CD4-positive, alpha-beta T cell treated with Interleukin-2 at 100 ng/mL for 4 hours (primary cell): ENCODE measurements around the gene ILK.

Experiments
- DNase-seq: peaks from one replicate; pipeline ENCODE4 v3.0.0-alpha.2; 2020; ENCODE audit warnings: low spot score

ILK gene

DNA sequence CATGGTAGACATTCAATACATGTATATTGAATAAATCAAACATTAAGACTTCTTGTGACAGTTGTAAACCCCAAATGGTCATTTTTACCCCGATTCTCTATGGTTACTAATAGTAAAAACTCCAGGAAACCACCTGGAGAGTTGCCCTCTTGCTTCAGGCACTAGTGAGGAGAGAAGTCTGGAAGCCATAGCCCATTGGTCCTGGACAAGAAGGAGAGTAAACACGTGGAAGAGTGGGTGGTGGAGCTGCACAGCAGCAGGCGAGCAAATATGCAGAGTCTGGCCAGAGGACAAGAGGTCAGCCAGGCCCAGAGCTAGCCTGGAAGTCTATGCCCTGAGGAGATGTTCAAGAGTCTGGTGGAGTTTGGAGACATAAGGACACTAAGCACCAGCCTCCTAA, 34.3 kb downstream of the ILK start:
- no peak for DNase-seq

GRCh38 chr11:6638429-6638828, 34.9 kb downstream of the ILK start:
- DNase-seq: no peak

DNA sequence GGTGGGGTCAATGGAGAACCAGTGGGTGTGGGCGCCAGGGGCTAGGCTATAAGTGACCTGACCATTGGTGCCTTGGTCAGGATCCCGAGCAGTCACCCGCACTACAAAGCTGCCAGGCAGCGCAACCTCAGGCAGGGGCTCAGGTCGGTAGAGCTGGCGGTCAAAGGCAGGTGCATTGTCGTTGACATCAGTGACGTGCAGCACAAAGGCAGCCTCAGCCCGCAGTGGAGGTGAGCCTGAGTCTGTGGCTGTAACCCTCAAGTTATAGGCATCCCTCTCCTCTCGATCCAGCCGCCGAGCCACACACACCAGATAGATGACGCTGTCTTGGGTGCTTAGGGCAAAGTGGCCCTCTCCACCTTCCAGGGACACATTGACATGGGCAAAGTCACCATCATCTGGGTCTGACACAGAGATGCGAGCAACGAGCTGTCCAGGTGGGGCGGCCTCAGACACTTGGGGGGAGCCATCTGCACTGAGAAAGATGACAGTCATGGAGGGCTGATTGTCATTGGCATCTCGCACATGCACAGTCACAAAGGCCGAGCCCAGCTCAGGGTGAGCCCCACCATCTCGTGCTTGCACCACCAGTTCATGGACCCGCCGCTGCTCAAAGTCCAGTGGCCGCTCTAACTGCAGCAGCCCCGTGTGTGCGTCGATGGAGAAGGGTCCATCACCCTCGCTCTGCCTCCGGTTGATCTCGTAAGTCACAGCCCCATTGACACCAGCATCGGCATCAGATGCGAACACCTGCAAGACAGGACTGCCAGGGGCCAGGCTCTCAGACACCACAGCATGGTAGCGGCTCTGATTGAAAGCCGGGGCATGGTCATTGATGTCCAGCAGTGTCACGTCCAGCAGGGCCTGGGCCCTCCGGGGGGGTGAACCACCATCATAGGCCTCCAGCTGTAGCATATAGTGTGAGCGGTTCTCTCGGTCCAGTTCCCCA, 36.7 kb downstream of the ILK start:
- DNase-seq: no peak

DNA sequence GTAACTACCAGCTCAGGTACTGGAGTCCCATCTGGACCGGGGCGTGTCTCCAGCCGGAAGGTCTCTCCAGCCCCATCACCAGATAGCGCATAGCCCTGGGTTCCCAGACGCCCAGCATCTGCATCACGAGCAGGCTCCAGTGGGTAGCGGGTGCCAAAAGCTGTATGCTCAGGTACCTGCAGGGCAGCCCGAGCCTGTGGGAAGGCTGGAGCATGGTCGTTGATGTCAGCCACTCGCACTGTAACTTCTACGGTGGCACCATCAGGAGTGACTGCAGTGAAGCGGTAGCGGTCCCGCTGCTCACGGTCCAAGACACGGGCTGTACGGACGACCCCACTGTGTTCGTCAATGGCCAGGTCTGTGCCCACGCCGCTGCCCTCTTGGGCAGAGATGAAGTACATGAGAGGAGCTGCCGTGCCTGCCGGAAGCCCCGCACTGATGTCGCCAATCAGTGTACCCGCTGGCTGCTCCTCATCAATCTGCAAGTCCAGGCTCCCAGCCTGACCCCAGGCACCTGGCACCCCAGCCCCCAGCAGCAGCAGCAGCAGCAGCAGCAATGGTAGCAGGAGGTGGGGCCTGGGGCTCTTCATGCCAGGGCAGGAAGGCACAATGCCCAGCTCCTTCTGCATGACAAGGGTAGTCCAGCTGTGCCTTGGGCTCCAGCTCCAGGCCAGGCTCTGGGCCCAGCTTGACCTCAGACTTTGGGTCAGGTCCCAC, 37.6 kb downstream of the ILK start:
- no peak for DNase-seq

DNA sequence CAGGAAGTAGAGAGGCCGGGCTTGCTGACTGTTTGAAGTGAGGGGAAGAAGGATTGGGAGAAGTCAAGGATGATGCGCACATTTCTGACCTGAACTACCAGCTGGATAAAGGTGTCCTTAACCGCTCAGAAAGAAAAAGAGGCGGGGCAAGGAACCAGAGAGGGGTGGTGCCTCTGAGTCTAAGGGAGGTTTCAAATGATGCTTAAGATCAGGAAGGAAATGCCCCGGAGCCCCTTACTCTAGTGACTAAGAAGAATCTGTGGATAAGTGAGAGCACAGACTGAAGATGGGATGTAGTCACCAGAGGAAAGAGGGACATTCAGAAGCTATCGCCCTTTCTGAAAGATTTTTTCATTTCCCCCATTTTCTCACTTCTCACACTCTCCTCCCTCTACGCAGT, 39.4 kb downstream of the ILK start:
- DNase-seq: no peak

- no peak for DNase-seq
Observed at GRCh38 chr11:6646071-6646470, 42.5 kb downstream of the ILK start.

- DNase-seq: no peak
Observed at GRCh38 chr11:6646576-6646917, 43.0 kb downstream of the ILK start.

- DNase-seq: peak; percentile 29
Observed at GRCh38 chr11:6646918-6647679, 43.5 kb downstream of the ILK start.

DNA sequence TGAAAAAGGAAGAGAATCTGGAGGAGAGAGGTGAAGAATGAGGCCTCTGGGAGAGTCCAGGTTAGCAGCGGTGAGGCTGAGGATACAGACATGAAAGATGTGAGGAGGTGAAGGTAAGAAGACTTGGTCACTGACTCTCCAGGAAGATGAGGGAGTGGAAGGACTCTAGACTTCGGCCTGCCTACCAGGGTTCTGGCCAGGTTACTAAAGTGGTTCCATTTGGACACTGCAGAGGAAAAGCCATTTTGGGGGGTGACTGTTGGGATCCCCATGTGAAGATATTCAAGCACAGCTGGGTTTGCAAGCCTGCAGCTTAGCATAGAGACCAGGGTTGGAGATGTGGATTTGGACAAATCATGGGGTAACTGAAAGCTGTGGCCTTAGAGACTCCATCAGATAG, 44.3 kb downstream of the ILK start:
- DNase-seq: no peak

DNA sequence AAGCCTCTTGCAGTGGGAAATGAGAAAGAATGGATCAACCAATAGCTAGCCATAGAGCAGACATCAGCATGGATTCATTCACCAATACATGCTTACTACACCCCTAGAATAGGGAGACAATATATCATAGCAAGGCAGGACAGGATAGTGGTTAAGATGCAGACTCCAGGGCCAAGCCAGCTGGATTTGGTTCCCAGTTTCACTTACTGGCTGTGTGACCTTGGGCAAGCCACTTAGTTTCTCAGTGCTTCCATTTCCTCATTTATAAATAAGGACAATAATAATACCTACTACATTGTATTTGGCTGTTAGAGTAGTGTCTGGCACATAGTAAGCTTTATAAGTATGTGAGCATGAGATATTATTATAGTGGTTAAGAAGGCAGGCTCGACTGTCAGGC, 44.9 kb downstream of the ILK start:
- DNase-seq: no peak

GRCh38 chr11:6650104-6650503, 46.5 kb downstream of the ILK start:
- DNase-seq: no peak

DNA sequence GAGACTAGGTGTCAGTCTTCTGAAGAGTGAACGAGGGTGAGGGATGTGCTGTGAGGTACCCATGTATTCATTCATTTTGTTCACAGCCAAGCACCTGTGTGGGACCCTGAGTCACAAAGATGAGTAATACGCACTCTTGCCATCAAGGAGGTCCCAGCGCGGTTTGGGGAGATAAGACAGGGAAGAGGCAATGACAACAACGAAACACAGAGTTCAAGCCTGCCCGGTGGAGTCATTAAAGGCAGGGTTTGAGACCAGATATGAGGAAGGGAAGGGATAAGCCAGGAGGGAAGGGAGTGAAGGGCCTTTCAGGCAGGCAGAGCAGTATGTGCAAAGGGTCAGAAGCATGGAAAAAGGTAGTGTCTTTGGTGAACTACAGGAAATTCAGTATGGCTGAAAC, 47.4 kb downstream of the ILK start:
- DNase-seq: peak; percentile 40

DNA sequence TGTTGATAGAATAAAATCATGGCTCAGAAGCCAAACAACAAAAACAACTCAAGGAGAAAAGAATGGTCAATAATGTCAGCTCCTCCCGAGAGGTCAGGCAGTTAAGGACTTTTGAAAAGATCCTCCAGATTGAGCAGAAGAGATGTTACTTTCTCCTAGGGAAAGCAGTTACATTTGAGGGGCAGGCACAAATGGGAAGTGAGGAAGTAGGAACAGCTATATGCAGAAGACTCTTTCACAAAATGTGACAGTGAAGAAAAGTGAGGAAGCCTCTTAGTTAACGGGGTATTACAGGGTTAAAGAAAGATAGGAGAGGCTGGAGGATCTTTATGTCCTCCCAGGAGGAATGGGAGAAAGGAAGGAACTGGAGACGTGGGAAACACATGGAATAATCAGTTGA, 48.6 kb downstream of the ILK start:
- DNase-seq: no peak

GRCh38 chr11:6653097-6653496, 49.5 kb downstream of the ILK start:
- DNase-seq: no peak

DNA sequence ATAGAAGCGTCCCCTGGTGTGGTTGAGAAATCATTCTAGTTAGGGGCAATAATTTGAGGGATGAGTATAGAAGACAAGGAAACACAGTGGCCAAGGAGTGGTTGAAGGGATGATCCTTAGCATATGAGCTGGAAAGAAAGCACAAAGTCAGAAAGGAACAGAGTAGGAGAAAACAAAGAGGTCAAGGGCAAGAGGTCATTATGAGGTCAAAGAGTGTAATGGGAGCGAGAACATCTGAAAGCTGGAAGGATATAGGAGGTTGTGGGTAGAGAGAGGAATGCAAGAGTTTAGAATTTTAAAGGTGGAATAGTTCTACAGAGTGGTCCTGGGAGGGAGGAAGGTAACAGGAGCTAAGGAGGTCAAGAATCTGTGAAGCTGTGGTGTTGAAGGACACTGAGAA, 50.1 kb downstream of the ILK start:
- no peak for DNase-seq

GRCh38 chr11:6654281-6655019, 50.9 kb downstream of the ILK start:
- no peak for DNase-seq

DNA sequence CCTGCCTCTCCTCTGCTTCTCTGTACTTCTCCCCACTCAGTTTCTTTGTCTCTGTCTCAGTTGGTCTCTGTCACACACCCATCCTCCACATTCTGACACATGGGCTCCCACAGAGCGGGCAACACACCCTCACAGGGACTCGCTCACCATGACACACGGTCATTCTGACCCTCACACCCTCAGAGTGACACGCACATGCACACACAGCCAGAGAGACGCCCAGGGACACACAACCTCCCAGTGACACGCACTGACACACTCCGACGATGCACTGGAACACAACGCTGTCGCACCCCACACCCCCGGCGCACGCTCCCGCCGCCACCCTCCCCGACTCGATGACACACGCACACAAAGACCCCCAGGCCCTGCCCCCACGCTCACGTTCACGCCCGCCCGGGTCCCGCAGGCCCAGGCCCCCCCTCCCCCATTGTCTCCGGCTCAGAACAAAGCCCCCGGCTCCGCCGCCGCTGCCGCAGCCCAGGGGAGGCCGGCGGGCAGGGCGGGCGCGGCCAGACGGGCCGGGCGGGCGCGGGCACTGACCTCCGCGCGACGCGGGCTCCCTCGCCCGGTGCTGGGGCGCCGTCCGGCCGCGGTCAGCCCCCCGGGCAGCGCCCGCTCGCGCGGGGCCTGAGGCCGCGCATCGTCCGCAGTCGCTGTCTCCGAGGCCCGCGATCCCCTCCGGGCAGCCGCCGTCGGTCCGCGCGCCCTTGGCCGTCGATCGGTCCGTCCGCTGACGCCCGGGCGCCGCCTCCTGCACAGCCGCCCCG, 51.6 kb downstream of the ILK start:
- peak; percentile 35 for DNase-seq

- DNase-seq: no peak
Observed at GRCh38 chr11:6655790-6656583, 52.4 kb downstream of the ILK start, which contains the start of gene DCHS1. TSS of gene DCHS1 (minus strand) at chr11:6655809. CDS start at chr11:6641613, 14,196 bp downstream.

GRCh38 chr11:6656584-6656915, 53.0 kb downstream of the ILK start:
- DNase-seq: no peak

GRCh38 chr11:6656936-6657335, 53.4 kb downstream of the ILK start:
- no peak for DNase-seq
